A549 (cell line): ENCODE measurements around the gene NRIP1. TPM values are rescaled to one million over a fixed set of nuclear protein-coding genes. Genes with fewer than 3 reads are reported as not detected.

Experiments used
- ATAC-seq, 2 experiments: fragments of 200-7000 bp in 1 of 2; fragments of >200 bp in 1 of 2; cut with Nextera tagmentation in 1 of 2; cut with Tn5 transposase in 1 of 2; 3 replicates each; pipeline versions ENCODE4 v1.8.0 to v1.9.1; 2018 to 2020; ENCODE audit warnings: mild to moderate bottlenecking in 1 of 2, moderate library complexity in 1 of 2
- CTCF ChIA-PET: fragments of 300-600 bp; sonication (Branson Sonifier 250); formaldehyde crosslinking; extraction: SDS; loops from one replicate; lab custom pipeline; 2021; ENCODE audit warnings: antibody characterized with exemption, inconsistent platforms; lab: Yijun Ruan, JAX
- POLR2A ChIA-PET: fragments of 350-600 bp; formaldehyde crosslinking; extraction: SDS; loops from one replicate; lab custom pipeline; 2021; ENCODE audit warnings: antibody characterized with exemption, inconsistent platforms; lab: Yijun Ruan, JAX
- DNase-seq, 2 experiments: peaks; one replicate each; pipeline versions ENCODE4 v3.0.0 to v3.0.0-alpha.2; 2011 to 2016; ENCODE audit warnings: low read depth in 1 of 2, low spot score in 1 of 2
- FAIRE-seq: peaks from 2 replicates; lab custom pipeline; 2011; peaks lifted over from hg19 to GRCh38; lab: Jason Lieb, UNC
- H3K27ac ChIP-seq, 2 experiments: fragments of >200 bp; sonication (Bioruptor Twin); formaldehyde crosslinking; 3 replicates each; pipeline ENCODE4 v1.5.1; 2016 to 2017
- H3K4me1 ChIP-seq: fragments of >200 bp; sonication (Bioruptor Twin); formaldehyde crosslinking; 3 replicates; pipeline ENCODE4 v1.6.1; 2016
- H3K4me2 ChIP-seq: fragments of >200 bp; sonication (Bioruptor Twin); formaldehyde crosslinking; 3 replicates; pipeline ENCODE4 v1.6.1; 2016
- H3K4me3 ChIP-seq: fragments of >200 bp; sonication (Bioruptor Twin); formaldehyde crosslinking; 3 replicates; pipeline ENCODE4 v1.5.1; 2016
- H3K9me3 ChIP-seq: fragments of >200 bp; sonication (Bioruptor Twin); formaldehyde crosslinking; 3 replicates; pipeline ENCODE4 v1.6.1; 2016
- ATOH8 ChIP-seq: fragments of 250-450 bp; sonication (Bioruptor Pico); IDR thresholded peaks from 2 replicates; pipeline ENCODE4 v1.5.0; 2020; ENCODE audit warnings: low read depth, mild to moderate bottlenecking, moderate library complexity
- CBX2 ChIP-seq: fragments of 200-600 bp; sonication (generic); IDR thresholded peaks from 2 replicates; pipeline ENCODE4 v1.6.1; 2016; ENCODE audit warnings: low read depth, mild to moderate bottlenecking, borderline replicate concordance
- CBX8 ChIP-seq: fragments of 200-600 bp; sonication (generic); IDR thresholded peaks from 2 replicates; pipeline ENCODE4 v1.6.1; 2016
- CEBPB ChIP-seq, 2 experiments: fragments of >200 bp in 1 of 2; sonication (Bioruptor Twin) in 1 of 2; formaldehyde crosslinking in 1 of 2; IDR thresholded peaks; 2 replicates each; pipeline ENCODE4 v1.6.1; 2012 to 2016
- CHD4 ChIP-seq: fragments of 200-600 bp; sonication (generic); IDR thresholded peaks from 2 replicates; pipeline ENCODE4 v1.6.1; 2016; ENCODE audit warnings: antibody characterized with exemption, mild to moderate bottlenecking, borderline replicate concordance
- EHF ChIP-seq: fragments of 250-450 bp; sonication (Bioruptor Pico); IDR thresholded peaks from 2 replicates; pipeline ENCODE4 v1.5.0; 2020; ENCODE audit warnings: mild to moderate bottlenecking
- FOSL2 ChIP-seq, 2 experiments: fragments of 450-650 bp in 1 of 2; fragments of >200 bp in 1 of 2; sonication (Bioruptor Twin) in 1 of 2; formaldehyde crosslinking; IDR thresholded peaks; 2 replicates each; pipeline versions ENCODE4 v1.5.0 to v1.6.1; 2016 to 2020; ENCODE audit warnings: mild to moderate bottlenecking in 1 of 2, moderate library complexity in 1 of 2
- FOXS1 ChIP-seq: fragments of 250-450 bp; sonication (Bioruptor Pico); IDR thresholded peaks from 2 replicates; pipeline ENCODE4 v1.5.0; 2020; ENCODE audit warnings: mild to moderate bottlenecking, moderate library complexity
- HDAC2 ChIP-seq: fragments of 200-600 bp; sonication (generic); IDR thresholded peaks from 2 replicates; pipeline ENCODE4 v1.6.1; 2016
- HEYL ChIP-seq: fragments of 250-450 bp; sonication (Bioruptor Pico); IDR thresholded peaks from 2 replicates; pipeline ENCODE4 v1.8.0; 2021; ENCODE audit warnings: mild to moderate bottlenecking, moderate library complexity
- KDM5A ChIP-seq: fragments of 200-600 bp; sonication (generic); IDR thresholded peaks from 2 replicates; pipeline ENCODE4 v1.6.1; 2016; ENCODE audit warnings: antibody characterized with exemption, mild to moderate bottlenecking
- MAZ ChIP-seq: fragments of 150-350 bp; IDR thresholded peaks from 2 replicates; pipeline ENCODE4 v1.6.1; 2014; ENCODE audit warnings: antibody characterized with exemption, low read depth, low read length, borderline replicate concordance
- PBX3 ChIP-seq: IDR thresholded peaks from 2 replicates; pipeline ENCODE4 v1.6.1; 2012
- POLR2A ChIP-seq: IDR thresholded peaks from 2 replicates; pipeline ENCODE4 v1.6.1; 2012; ENCODE audit warnings: mild to moderate bottlenecking, low read length
- POLR2AphosphoS2 ChIP-seq: conservative IDR thresholded peaks from 2 replicates; pipeline ENCODE4 v1.6.1; 2012; ENCODE audit warnings: low read length, improper control_type of control experiment, inconsistent platforms
- RCOR1 ChIP-seq: fragments of 150-350 bp; IDR thresholded peaks from 2 replicates; pipeline ENCODE4 v1.6.1; 2014; ENCODE audit warnings: antibody characterized with exemption, low read length, low read depth
- REST ChIP-seq: fragments of 200-600 bp; sonication (generic); IDR thresholded peaks from 2 replicates; pipeline ENCODE4 v1.6.1; 2016; ENCODE audit warnings: antibody characterized with exemption, mild to moderate bottlenecking, moderate library complexity
- RFX5 ChIP-seq: fragments of 450-650 bp; IDR thresholded peaks from 2 replicates; pipeline ENCODE4 v1.7.1; 2014; ENCODE audit warnings: antibody characterized with exemption, mild to moderate bottlenecking, moderate library complexity
- RNF2 ChIP-seq: fragments of 200-600 bp; sonication (generic); IDR thresholded peaks from 2 replicates; pipeline ENCODE4 v1.6.1; 2016; ENCODE audit warnings: low read depth, mild to moderate bottlenecking, antibody characterized with exemption, moderate library complexity, borderline replicate concordance
- TFCP2L1 ChIP-seq: fragments of 250-450 bp; sonication (Bioruptor Pico); IDR thresholded peaks from 2 replicates; pipeline ENCODE4 v1.5.0; 2021; ENCODE audit warnings: mild to moderate bottlenecking
- TP53 ChIP-seq: fragments of 250-450 bp; sonication (Bioruptor Pico); IDR thresholded peaks from 2 replicates; pipeline ENCODE4 v1.5.0; 2021; ENCODE audit warnings: mild to moderate bottlenecking, moderate library complexity
- ZC3H11A ChIP-seq: fragments of 450-650 bp; IDR thresholded peaks from 2 replicates; pipeline ENCODE4 v1.6.1; 2014; ENCODE audit warnings: antibody characterized with exemption, mild to moderate bottlenecking
- ZFP36 ChIP-seq: fragments of 450-650 bp; IDR thresholded peaks from 2 replicates; pipeline ENCODE4 v1.6.1; 2014; ENCODE audit warnings: borderline replicate concordance; ENCODE audit not compliant: partially characterized antibody
- ZNF302 ChIP-seq: fragments of 250-450 bp; sonication (Bioruptor Pico); IDR thresholded peaks from 2 replicates; pipeline ENCODE4 v1.9.0; 2021; ENCODE audit warnings: inconsistent platforms, mild to moderate bottlenecking, moderate library complexity
- ZSCAN20 ChIP-seq: fragments of 250-450 bp; sonication (Bioruptor Pico); IDR thresholded peaks from 2 replicates; pipeline ENCODE4 v1.8.0; 2022; ENCODE audit warnings: mild to moderate bottlenecking, moderate library complexity
- WGBS: methylation state at CpG from one replicate; pipeline ENCODE4 v1.1.6; 2017; ENCODE audit errors: missing lambda C conversion rate; 5-methylcytosine and 5-hydroxymethylcytosine counted together
- polyA plus RNA-seq, 4 experiments: library from polyadenylated mRNA; depleted of rRNA in 3 of 4; stranded (reverse); fragments of >200 nt; fragmentation: RNase III in 1 of 4; extraction: RNeasy Plus Mini Kit Qiagen cat#74134 plus additional on column Dnase treatment in 1 of 4; gene quantifications; 2 replicates in 3 of 4; 3 replicates in 1 of 4; pipeline ENCODE4 v1.2.3, GENCODE V29; 2011 to 2017
- TF ChIP-seq, protein P1 (sequence below): fragments of 450-650 bp; IDR thresholded peaks from 2 replicates; pipeline ENCODE4 v1.6.1; 2014; ENCODE audit warnings: antibody characterized with exemption
- TF ChIP-seq, protein P2 (sequence below): IDR thresholded peaks from 2 replicates; pipeline ENCODE4 v1.6.1; 2012; ENCODE audit warnings: low read depth, borderline replicate concordance

Gene NRIP1
- polyA plus RNA-seq, 2 of the 4 experiments (the other 2 are of a cell fraction): 18.9 to 35.5 TPM

DNA sequence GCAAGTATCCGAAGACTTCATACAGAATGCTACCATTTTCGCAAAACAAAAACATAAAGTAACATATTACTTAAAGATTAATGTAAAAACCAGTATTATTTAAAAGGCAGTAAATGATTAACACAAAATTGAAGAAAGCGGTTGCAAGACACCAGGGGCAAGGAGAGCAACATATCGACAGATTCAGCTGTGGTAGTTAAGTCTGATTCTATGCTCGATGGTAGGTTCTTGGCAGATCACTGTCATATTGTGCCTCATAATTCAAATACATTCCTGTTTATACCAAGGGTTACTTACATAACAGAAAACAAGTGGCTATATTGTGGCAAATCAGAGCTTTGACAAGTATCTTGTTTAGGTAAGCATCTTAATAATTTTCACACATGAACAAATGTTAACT, 37.7 kb downstream of the NRIP1 start:
- ChIA-PET CTCF (interaction anchor here (0.7 kb wide), 1 partner anchor 456 kb away, joined by 3 read pairs; no protein-coding TSS in a partner anchor), POLR2A (no interaction called here)
- no peak overlapping the region for H3K4me3 ChIP-seq
- H3K9me3 ChIP-seq: no peaks in the 10 kb centered on the region
- FAIRE-seq (no peak), ATAC-seq (no peak), DNase-seq (no peak)
- TF ChIP-seq KDM5A (no peak), MAZ (no peak), CEBPB (IDR thresholded peaks at IDR 0.05) (no peak), TFCP2L1 (CRISPR knock-in tag) (no peak), HDAC2 (no peak), PBX3 (no peak), ATOH8 (CRISPR knock-in tag) (no peak), EHF (CRISPR knock-in tag) (no peak), POLR2A (no peak), CBX8 (no peak), CBX2 (no peak), ZFP36 (no peak), CHD4 (no peak), RNF2 (no peak), ZSCAN20 (CRISPR knock-in tag) (no peak), ZNF302 (CRISPR knock-in tag) (no peak), FOXS1 (no peak)
- TF ChIP-seq, protein P1, sequence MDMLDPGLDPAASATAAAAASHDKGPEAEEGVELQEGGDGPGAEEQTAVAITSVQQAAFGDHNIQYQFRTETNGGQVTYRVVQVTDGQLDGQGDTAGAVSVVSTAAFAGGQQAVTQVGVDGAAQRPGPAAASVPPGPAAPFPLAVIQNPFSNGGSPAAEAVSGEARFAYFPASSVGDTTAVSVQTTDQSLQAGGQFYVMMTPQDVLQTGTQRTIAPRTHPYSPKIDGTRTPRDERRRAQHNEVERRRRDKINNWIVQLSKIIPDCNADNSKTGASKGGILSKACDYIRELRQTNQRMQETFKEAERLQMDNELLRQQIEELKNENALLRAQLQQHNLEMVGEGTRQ: no peak
- TF ChIP-seq, protein P2, sequence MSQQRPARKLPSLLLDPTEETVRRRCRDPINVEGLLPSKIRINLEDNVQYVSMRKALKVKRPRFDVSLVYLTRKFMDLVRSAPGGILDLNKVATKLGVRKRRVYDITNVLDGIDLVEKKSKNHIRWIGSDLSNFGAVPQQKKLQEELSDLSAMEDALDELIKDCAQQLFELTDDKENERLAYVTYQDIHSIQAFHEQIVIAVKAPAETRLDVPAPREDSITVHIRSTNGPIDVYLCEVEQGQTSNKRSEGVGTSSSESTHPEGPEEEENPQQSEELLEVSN: no peak
- 58% methylated on average over 5 of the region's 5 CpGs for WGBS
- H3K4me2 ChIP-seq: peak overlapping the region; percentile 56
- H3K4me1 ChIP-seq: peaks cover 37% of the 10 kb centered on the region
- no peak overlapping the region for H3K27ac ChIP-seq

DNA sequence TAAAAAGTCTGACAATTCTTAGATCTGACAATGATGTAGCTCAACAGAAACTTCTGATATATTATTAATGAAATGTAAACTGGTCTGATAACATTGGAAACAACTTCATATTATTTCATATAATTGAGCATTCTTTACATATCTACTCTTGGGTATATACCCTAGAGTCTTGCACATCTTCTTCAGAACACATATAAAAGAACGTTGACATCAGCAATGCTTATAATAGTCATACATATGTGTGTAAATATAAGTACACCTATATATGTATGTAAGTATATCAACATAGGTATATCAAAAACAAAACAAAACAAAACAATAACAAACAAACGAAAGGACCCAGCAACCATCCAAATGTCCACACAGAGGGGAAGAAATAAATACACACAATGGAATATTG, 38.4 kb downstream of the NRIP1 start:
- POLR2A ChIA-PET: no interaction called here
- no peak for TF ChIP-seq ZC3H11A
- TF ChIP-seq POLR2AphosphoS2: no peak
- no peak for TF ChIP-seq RCOR1
- no peak for TF ChIP-seq RFX5
- TF ChIP-seq EHF (CRISPR knock-in tag): no peak
- no peak for TF ChIP-seq TP53 (CRISPR knock-in tag)
- Histone ChIP-seq H3K9me3 (no peaks in the 10 kb centered on the region), H3K4me2 (peak overlapping the region; percentile 56), H3K4me3 (no peak overlapping the region), H3K4me1 (peaks cover 37% of the 10 kb centered on the region), H3K27ac (no peak overlapping the region)
- 68% methylated on average over 2 of the region's 2 CpGs for WGBS
- DNase-seq (no peak), FAIRE-seq (no peak), ATAC-seq (no peak)
- CTCF ChIA-PET: no interaction called here

- Histone ChIP-seq H3K9me3 (no peaks in the 10 kb centered on the region), H3K4me3 (no peak overlapping the region)
- no peak for ATAC-seq
- POLR2A ChIA-PET: no interaction called here
- TF ChIP-seq REST (no peak), TP53 (CRISPR knock-in tag) (no peak), FOSL2 (IDR thresholded peaks at IDR 0.05) (no peak), FOSL2 (CRISPR knock-in tag; IDR thresholded peaks at IDR 0.05) (no peak), PBX3 (no peak), HEYL (CRISPR knock-in tag) (no peak)
- TF ChIP-seq, all 56 proteins: peak for 0
- no peak for DNase-seq
- CTCF ChIA-PET: no interaction called here
- H3K4me1 ChIP-seq: peaks cover 33% of the 10 kb centered on the region
- peak overlapping the region; percentile 38; the same call in 2 of the 3 replicates for H3K4me2 ChIP-seq
- H3K27ac ChIP-seq: no peak overlapping the region
- no peak for FAIRE-seq
- 54% methylated on average over 5 of the region's 5 CpGs for WGBS
Observed at GRCh38 chr21:15023776-15024175, 41.0 kb downstream of the NRIP1 start.
